Measurements from ENCODE around the gene OCEL1. TPM values are rescaled to one million over a fixed set of nuclear protein-coding genes. Genes with fewer than 3 reads are reported as not detected.

OCEL1 gene
- total and polyA plus RNA-seq, 10 of the 15 experiments (the other 5 are each of a cell fraction or from before 2014, with no cell fraction given), result 2.8 to 18.2 (median 7.4) TPM

GRCh38 chr19:17219286-17219685, 6.7 kb upstream of the OCEL1 start:
- Histone ChIP-seq H3K4me1 (ENCODE audit: control insufficient read depth, insufficient read depth, low read length) (peaks cover 12% of the 10 kb centered on the region), H3K36me3 (ENCODE audit: control insufficient read depth in 2 of 2, insufficient read depth in 2 of 2, low read length in 1 of 2) (peaks cover 2 to 5% of the 10 kb centered on the region in 2 experiments; a peak in 2 of 4 replicates), H3K79me2 (ENCODE audit: control insufficient read depth, insufficient read depth, low read length) (no peaks in the 10 kb centered on the region; the same call in 1 of the 2 replicates), H3K4me2 (ENCODE audit: control insufficient read depth, insufficient read depth) (no peak overlapping the region), H2AFZ (ENCODE audit: control insufficient read depth, low read depth, low read length) (no peak overlapping the region), H3K4me3 (no peak overlapping the region), H3K27ac (ENCODE audit: control insufficient read depth, insufficient read depth) (no peak overlapping the region), H3K27me3 (replicated peaks in 1 of 2; ENCODE audit: control insufficient read depth in 2 of 2, insufficient read depth in 2 of 2, low read length in 1 of 2) (no peaks in the 10 kb centered on the region), H3K9ac (ENCODE audit: control insufficient read depth, insufficient read depth, low read length) (no peak overlapping the region), H4K20me1 (ENCODE audit: control insufficient read depth, insufficient read depth) (no peaks in the 10 kb centered on the region), H3K9me3 (replicated peaks; ENCODE audit: control insufficient read depth, insufficient read depth, low read length) (no peaks in the 10 kb centered on the region)
- no peak for ATAC-seq
- TF ChIP-seq BMI1 (IDR thresholded peaks at IDR 0.05; ENCODE audit: borderline replicate concordance) (no peak), POLR2A (IDR thresholded peaks at IDR 0.05; ENCODE audit: low read depth, low read length) (0 out of 2 replicates have a peak, but pooled peaks have one; percentile 1), E2F4 (IDR thresholded peaks at IDR 0.05; ENCODE audit: low read depth, low read length) (no peak), FOXM1 (IDR thresholded peaks at IDR 0.05; ENCODE audit: low read depth, low read length) (no peak), GATAD2B (conservative IDR thresholded peaks at IDR 0.05; ENCODE audit: low read depth) (no peak)
- FAIRE-seq, result no peak
- ChIA-PET CTCF (no interaction called here), SMC1A (ENCODE audit: uncharacterized antibody, unreplicated experiment) (no interaction called here), RAD21 (ENCODE audit: unreplicated experiment) (no interaction called here), POLR2A (interaction anchor here (0.7 kb wide), 1 partner anchor 326 kb away, joined by 3 read pairs; no protein-coding TSS in a partner anchor)
- BruUV-seq (replicated peaks), result no TSS peak
- 97% methylated on average over 8 of the region's 8 CpGs for WGBS (ENCODE audit: insufficient coverage, insufficient replicate concordance, low lambda C conversion rate, missing lambda C conversion rate)
- intact Hi-C loops (cut with micrococcal nuclease; ENCODE audit: unreplicated experiment) (no loop called here), in situ Hi-C loops (cut with MboI) (no loop called here)
- no peak for DNase-seq (ENCODE audit: low read depth, low spot score)

GRCh38 chr19:17220207-17220758, 5.7 kb upstream of the OCEL1 start:
- DNase-seq (ENCODE audit: low read depth, low spot score) (no peak), FAIRE-seq (no peak), ATAC-seq (no peak)
- Histone ChIP-seq H3K4me3 (no peak overlapping the region), H3K79me2 (ENCODE audit: control insufficient read depth, insufficient read depth, low read length) (no peaks in the 10 kb centered on the region), H3K9me3 (replicated peaks; ENCODE audit: control insufficient read depth, insufficient read depth, low read length) (no peaks in the 10 kb centered on the region), H2AFZ (ENCODE audit: control insufficient read depth, low read depth, low read length) (no peak overlapping the region), H3K27me3 (replicated peaks in 1 of 2; ENCODE audit: control insufficient read depth in 2 of 2, insufficient read depth in 2 of 2, low read length in 1 of 2) (no peaks in the 10 kb centered on the region), H3K27ac (ENCODE audit: control insufficient read depth, insufficient read depth) (no peak overlapping the region), H4K20me1 (ENCODE audit: control insufficient read depth, insufficient read depth) (no peaks in the 10 kb centered on the region), H3K4me1 (ENCODE audit: control insufficient read depth, insufficient read depth, low read length) (peaks cover 7% of the 10 kb centered on the region; the same call in 1 of the 2 replicates), H3K4me2 (ENCODE audit: control insufficient read depth, insufficient read depth) (no peak overlapping the region), H3K9ac (ENCODE audit: control insufficient read depth, insufficient read depth, low read length) (no peak overlapping the region), H3K36me3 (ENCODE audit: control insufficient read depth in 2 of 2, insufficient read depth in 2 of 2, low read length in 1 of 2) (peaks cover 2 to 5% of the 10 kb centered on the region in 2 experiments; a peak in 2 of 4 replicates)
- no peak for TF ChIP-seq BCL3 (IDR thresholded peaks at IDR 0.05; ENCODE audit: borderline replicate concordance, insufficient read depth, low read depth, low read length, poor library complexity, severe bottlenecking)
- TF ChIP-seq SKIL (IDR thresholded peaks at IDR 0.05; ENCODE audit: low read depth, poor library complexity, severe bottlenecking), result no peak
- peak; percentile 28; the same call in 1 of the 2 replicates for TF ChIP-seq POLR2AphosphoS5 (IDR thresholded peaks at IDR 0.05; ENCODE audit: low read length)
- TF ChIP-seq POLR2A (IDR thresholded peaks at IDR 0.05; ENCODE audit: low read depth, low read length), result peak; percentile 62
- TF ChIP-seq HSF1 (IDR thresholded peaks at IDR 0.05; ENCODE audit: low read depth, low read length), result no peak
- WGBS (ENCODE audit: insufficient coverage, insufficient replicate concordance, low lambda C conversion rate, missing lambda C conversion rate), result 75% methylated on average over 14 of the region's 14 CpGs
- intact Hi-C loops (cut with micrococcal nuclease; ENCODE audit: unreplicated experiment), result no loop called here
- RAD21 ChIA-PET (ENCODE audit: unreplicated experiment), result no interaction called here
- in situ Hi-C loops (cut with MboI), result no loop called here
- BruUV-seq (replicated peaks), result no TSS peak
- CTCF ChIA-PET, result interaction anchor here (0.6 kb wide), 2 partner anchors 13 to 64 kb away, joined by 3 read pairs; no protein-coding TSS in a partner anchor
- SMC1A ChIA-PET (ENCODE audit: uncharacterized antibody, unreplicated experiment), result no interaction called here
- POLR2A ChIA-PET, result no interaction called here
